GM21619 (cell line): ENCODE data around the gene ZNF697.
"Not testable (repeated sequence)": the region's sequence is repeated elsewhere in the genome, so short reads cannot be mapped to it uniquely, and the experiment has no call there.

Experiments used
- ATAC-seq: cut with Tn5 transposase; IDR thresholded peaks from one replicate; pipeline ENCODE4 v1.9.1; 2021; ENCODE audit not compliant: unreplicated experiment

The ZNF697 gene

DNA sequence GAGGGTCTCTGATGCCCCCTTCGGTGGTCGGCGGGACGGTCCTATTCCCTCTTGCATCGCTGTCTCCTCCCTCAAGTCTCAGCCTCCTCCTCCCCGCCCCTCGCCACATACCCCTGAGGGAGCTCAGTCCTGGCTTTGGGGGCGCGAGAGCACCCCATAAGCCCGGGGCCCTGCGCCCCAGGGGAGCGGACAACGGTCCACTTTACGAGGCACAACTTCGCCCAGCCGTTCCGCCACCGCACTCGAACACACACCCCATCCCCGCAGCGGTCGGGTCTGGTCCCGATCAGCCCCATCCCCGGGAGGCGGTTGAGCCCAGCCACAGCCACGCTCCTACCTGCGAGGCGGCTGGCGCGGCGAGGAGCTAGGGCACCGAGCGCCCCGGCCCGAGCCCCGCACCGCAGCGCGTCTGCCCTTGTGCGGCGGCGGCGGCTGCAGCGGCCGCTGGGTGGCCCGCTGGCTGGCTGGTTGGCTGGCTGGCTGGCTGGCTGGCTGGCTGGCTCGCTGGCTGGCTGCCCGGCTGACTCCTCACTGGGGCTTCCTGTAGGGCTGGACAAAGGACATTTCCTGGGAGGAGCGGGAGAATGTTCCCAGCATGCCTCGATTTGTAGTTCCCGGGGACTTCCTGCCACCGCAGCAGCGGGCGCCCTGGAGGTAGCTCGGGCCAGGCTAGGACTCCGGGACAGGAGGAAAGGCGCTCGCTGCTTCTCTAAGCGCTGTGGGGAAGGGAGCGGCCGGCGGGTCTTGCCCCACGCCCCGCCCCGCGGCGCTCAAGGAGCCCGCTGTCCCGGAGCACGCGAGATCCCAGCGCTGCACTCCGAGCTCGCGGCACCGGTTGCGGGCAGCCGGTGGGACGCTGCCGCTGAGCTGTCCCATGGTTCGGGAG, at the start of gene ZNF697:
Gene ZNF697 (minus strand): TSS at position 533 of the 886 bp plus-strand sequence. CDS start 22,166 bp downstream, outside the sequence.
- peak; percentile 58 for ATAC-seq

DNA sequence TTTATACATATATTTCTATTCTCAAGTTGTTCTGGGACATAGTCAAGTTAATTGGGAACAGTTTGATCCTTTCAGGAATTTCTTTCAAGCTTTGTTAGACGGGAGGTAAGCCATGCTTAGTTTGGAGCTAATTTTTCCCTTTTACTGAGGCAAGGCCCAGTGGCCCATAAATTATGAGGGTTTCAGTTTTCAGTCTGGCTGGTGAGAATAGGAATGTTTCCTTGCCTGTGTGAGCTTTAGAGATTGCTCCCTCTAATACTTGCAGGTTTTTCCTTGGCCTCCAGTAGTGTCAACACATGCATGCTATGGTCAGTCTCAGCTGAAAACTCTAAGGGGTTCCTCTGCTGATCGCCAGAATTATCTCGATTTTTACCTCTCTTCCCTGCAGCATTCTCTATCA, 49.5 kb upstream of the ZNF697 start:
- no peak for ATAC-seq

DNA sequence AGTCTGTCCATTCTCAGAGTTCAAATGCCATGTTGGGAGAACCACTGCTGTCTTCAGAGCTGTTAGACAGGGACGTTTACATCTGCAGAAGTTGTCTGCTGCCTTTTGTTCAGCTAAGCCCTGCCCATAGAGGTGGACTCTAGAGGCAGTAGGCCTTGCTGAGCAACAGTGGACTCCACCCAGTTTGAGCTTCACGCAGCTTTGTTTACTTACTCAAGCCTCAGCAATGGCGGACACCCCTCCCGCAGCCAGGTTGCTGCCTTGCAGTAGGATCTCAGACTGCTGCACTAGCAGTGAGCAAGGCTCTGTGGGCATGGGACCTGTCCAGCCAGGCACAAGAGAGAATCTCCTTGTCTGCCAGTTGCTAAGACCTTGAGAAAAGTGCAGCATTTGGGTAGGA, 48.8 kb upstream of the ZNF697 start:
- ATAC-seq: not testable (repeated sequence)

DNA sequence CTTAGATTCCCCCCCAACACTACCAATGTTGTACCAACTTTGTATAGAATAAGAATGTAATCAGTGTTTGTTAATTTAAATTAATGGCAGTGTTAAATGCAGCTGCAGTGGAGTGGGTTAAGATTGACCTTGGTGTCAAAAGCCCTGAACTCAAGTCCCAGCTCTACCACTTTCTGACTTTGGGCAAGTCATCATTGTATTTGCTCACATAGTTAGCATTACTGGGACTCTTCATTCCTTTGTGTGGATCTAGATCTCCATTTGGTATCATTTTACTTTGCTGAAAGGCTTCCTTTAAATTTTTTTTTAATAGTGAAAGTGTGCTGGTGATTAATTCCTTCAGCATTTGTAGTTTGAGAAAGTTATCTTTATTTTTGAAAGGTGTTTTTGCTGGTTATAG, 41.4 kb upstream of the ZNF697 start:
- no peak for ATAC-seq

DNA sequence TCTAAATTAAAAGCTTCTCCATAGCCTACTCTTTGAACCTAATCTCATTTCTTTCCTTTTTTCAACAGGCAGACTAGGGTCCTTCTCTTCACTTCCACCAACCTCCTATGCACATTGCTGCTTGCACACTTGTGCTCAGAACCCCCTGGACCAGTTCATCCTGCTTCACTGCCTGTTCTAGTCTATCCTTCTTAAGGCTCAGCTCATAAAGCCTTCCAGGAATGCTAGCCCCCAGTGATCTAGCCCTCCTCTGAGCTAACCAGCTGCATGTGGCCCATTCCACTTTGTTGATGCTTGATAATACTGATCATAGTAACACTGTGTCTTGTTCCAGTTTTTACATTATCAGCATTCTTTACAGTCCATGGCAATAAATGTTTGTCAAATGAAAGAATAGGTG, 40.7 kb upstream of the ZNF697 start:
- ATAC-seq: no peak

DNA sequence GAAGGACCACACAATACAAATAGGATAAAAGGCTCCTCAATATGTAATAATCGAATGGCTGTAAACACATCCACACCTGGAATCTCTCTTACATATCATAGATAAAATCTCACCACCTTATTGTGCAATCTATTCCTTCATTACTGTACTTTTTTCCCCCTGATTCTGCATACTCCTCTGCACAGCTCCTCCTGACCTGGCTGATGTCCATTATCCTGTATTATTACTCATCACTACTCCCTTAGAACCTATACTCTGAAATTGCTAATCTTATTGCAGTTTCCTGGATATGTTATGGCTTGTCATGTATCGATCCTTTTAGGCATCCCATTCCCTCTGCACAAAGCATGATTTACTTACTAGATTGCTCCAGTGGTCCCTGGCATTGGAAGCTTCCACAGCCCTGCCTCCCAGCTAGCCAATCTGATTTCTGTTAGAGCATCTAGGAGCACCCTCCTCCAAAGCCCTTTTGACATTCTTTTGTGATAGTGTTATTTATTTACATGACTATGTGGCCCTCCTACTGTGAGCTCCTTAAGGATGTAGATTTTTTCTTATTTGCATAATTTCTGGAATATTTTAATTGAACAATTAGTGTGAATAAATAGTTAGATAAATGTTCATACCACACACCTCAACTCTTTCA, 39.5 kb upstream of the ZNF697 start:
- no peak for ATAC-seq

DNA sequence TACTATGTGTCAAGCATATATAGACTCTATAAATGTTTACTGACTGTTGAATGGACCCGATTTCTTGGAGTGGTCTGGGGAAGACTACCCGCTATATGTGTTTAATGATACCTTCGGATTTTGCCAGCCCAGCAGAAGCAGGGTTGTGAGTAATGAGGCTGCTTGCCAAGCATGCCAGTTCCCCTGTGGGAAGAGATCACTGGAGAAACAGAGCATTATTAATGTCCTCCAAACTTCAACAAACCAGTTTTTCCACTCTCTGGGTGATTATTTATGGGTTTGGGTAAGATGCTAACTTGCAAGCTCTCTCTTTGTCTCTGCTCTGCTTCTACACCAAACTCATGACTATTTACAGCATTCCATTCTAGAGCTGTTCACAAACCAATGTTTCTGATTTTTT, 38.6 kb upstream of the ZNF697 start:
- ATAC-seq: no peak

DNA sequence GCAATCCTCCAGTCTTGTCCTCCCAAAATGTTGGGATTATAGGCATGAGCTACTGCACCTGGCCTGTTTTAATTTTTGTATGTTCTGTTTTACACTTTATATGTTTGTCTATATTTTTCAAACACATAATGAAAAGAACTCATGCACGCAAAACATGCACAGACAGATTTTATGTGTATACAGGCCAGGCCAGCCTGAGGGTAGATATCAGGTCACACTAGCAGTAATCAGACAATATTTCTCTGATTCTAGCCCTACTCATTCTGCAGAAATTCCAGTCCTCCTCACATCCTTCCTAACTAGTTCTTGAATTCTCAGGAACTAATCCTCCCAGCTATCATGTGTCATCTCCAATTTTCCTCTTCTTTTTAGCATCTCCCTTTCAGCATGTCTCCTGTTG, 35.8 kb upstream of the ZNF697 start:
- no peak for ATAC-seq

DNA sequence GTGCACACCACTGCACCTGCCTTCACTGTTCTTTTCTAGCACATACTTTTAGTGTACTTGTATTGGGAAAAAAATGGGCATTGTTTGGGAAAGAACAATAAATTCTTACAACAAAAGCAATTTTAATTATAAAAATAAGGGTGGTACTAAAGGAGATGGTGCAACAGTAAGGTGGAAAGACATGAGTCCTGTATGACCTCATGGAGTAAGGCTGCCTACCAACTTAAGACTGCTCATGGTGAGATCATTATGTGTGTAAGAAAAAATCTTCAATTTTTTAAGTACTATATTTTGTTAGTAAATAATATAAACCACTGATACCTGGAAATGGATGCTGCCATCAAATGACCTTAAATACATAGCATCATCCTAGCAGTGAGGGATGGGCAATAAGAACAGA, 34.1 kb upstream of the ZNF697 start:
- ATAC-seq: no peak

DNA sequence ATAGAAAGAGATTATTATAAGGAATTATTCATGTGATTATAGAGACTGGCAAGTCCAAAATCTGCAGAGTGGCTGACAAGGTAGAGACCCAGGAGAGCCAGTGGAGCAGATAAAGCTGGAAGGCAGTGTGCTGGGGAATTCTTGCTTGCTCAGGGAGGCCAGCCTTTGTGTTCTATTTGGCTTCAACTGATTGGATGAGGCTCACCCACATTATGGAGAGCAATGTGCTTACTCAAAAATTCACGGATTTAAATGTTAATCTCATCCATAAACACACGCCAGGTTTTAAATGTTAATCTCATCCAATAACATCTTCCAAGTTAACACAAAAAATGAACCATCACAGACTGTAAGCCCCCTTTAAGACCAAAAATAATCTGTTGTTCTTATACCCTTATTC, 33.5 kb upstream of the ZNF697 start:
- no peak for ATAC-seq

DNA sequence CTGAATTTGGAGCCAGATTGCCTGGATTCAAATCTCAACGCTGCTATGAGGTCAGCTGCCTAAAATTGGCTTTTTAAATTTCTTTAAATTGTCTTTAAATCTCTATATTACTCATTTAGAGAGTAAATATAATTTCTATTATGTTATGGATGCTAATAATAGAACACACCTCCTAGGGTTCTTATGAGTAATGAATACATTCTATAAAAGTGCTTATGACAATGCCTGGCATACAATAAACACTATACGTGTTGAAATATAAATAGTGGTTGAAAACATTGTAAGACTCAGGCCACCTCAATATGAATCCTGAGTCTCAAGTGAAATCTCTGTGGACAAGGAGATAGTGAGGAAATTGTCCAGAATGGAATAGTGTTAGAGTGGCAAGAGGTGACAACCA, 32.7 kb upstream of the ZNF697 start:
- no peak for ATAC-seq

DNA sequence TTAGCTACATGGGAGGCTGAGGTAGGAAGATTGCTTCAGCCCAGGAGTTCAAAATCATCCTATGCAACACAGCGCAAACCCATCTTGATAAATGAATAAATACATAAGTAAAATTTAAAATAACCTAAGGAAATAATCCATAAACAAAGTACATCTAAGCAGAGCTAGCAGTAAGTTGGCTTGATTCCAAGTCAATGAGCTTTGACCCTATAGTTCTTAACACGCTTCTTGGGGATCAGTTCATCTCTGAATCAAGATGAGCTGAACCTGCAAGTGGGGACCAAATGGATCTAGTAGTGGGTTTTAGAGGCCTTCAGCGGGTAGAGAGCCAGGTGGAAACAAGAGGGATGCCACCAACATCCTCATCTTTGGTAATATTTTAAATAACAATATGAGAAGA, 32.1 kb upstream of the ZNF697 start:
- ATAC-seq: no peak

DNA sequence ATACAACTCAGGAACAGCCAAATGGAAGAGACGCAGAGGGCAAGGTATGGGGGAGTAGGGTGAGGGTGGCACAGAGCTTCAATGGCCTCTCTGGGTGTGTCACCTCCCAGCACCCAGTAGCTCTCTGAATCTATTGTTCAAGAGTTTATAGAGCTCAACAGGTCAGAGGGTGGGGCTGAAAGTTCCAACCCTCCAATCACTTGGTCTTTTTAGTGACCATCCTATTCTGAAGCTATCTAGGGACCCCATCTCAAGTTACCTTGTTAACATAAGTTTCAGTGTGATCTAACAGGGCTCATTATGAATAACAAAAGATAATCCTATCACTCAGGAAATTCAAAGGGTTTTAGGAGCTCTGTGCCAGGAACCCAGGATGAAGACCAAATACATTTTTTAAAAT, 31.2 kb upstream of the ZNF697 start:
- no peak for ATAC-seq

DNA sequence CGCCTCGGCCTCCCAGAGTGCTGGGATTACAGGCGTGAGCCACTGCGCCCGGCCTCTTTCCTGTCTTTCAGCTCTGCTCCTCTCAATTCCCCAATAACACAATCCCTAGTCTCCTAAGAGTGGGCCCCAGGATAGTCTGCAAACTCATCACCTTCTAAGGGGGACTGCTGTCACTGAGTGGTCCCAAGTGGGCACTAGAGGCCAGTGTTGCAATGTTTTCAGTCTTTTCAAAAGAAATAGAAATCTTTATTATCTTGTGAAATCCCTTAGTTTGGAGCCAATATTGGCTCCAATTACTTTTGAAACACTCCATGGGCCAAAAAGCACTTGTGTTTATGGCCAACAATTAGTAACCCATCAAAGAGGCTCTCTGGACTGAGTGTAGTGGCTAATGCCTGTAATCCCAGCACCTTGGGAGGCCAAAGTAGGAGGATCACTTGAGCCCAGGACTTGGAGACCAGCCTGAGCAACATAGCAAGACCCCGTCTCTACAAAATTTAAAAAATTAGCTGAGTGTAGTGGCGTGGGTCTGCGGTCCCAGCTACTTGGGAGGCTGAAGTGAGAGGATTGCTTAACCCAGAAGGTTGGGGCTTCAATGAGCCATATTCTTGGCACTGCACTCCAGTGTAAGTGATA, 28.6 kb upstream of the ZNF697 start:
- ATAC-seq: no peak

DNA sequence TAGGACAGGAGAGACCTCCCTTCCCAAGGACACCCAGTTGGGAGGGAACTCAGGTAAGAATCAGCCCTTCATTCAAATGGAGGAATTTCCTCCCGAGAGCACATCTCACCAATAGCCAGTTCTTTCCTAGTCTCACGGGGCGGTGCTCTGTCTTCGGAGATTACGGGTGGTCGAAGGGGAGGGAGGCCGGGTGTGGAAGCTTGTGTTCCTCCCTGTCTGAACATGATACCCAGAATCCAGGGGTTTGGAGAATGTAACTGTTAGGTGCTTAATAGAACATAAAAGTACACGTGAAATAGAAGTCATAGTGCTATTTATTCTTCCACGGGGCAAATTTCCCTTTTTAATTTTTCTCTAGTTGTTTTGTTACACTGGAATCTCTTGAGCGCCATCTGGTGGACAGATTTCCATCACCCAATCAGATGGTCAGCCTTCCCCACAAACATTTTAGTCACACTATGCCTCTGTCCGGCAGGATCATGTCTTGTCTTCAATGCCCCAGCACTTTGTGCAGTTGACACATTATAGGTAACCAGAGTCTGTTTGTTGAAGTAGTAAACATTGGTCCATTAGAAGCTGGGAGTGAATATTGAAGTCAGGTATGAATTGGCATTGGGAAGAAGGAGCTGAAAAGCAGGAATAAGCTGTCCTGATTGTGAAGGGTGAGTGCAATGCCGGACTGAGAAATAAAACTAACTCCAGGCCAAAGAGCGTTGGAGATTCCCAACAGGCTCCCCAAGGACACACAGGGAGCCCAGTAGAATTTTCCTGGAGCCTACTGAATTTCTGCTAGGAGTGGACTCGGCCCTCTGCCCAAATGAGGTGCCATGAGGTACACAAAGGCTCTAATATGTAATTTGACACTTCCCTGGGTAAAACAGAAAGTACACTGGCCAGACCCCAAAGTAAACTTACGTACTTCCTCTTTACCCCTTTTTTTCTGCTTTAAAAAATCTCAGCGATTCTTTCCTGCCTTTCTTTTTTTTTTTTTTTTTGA, 27.6 kb upstream of the ZNF697 start:
- ATAC-seq: peak; percentile 65

DNA sequence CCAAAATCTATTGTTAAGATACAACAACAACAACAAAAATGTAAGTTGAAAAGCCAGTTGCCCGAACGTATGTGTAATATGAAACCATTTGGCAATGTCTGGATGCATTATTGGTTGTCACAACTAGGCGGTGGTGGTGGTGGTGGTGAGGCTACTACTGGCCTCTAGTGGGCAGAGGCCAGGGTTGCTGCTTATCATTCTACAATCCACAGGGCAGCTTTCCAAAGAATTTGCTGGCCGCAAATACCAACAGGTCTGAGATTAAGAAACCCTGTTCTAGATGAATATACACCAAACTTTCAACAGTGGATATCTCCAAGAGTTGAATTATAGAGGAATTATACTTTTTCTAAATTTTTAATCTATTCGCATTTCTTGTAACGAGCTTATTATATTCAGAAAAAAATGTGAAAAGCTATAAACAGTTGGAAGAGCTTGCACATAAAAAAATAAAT, 26.8 kb upstream of the ZNF697 start:
- ATAC-seq: peak; percentile 64

DNA sequence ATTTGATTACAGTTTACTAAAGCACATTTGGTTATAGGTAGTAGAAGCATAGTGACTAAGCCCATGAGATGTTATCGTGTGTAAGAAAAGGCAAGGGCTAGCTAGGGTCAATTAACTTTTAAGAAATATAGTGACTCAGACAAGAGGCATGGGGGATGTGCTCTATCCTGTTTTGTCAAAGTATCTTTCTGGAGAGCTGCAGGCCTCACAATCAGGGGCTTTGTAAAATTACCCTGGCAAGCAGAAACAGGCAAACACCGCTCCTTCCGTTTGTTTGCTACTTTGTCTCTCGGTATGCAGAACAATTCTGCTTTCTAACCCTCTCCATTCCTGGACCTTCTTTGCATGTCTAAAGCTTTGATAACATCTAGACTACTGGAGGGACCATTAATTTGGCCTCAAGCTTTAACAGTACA, 26.1 kb upstream of the ZNF697 start:
- no peak for ATAC-seq

DNA sequence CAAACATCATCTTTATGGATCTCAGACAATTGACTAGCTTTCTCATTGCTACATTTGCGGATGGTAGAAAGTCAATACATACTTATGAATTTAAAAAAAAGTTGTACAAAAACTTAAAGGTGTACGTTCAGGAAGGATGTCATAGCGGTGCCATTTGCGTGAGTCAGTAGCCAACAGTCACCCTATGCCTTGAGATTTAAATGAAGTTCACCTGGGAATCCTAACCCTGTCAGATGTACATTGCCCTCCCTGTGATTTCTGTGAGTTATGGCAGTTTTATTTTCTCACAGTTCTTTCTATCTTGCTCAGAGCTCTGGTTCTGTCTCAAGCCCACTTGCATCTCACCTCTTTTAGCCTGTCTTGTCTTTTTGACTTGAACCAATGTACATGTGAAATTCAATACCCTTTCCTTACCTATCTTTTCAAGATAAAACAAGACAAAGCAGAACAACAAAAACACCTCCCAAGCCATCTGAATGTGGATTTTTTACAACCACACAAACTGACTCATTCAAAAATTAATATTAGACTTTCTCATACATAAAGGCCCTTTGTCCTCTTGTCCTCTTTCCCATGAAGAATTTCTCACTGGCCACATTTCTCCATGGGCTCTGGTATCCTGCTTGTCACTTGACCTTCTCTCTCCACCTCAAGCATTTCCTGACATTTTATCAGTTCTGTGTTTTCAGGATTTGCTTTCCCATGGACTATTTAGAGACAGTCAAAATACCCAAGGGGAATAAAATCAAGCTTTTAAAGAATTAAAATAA, 25.3 kb upstream of the ZNF697 start:
- no peak for ATAC-seq

DNA sequence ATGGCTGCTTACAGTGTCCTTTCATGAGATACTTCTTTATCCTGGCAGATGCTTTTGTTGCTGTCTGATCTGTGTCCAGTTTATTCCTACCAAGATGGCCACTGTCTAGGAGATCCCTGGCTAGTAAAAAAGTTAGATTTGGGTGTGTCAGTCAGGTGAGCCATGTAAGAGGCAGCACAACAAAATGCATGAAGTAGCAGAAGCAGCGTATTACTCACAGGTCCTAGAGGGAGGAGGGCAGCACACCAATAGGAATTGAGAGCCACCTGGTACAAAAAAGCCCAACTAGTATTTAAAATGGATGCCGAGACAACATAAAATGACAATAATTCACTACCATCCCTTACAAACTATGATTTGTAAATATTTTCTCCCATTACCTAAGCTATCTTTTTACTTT, 22.8 kb upstream of the ZNF697 start:
- ATAC-seq: no peak

DNA sequence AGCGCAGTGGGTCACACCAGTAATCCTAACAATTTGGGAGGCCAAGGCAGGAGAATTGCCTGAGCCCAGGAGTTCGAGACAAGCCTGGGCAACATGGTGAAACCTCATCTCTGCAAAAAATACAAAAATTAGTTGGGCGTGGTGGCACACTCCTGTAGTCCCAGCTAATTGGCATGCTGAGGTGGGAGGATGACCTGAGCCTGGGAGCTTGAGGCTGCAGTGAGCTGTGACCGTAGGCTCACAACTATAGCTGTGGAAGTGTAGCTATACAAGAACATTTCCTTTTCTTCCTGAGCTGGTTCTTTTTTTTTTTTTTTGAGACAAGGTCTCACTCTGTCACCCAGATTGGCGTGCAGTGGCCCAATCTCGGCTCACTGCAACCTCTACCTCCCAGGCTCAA, 19.1 kb upstream of the ZNF697 start:
- no peak for ATAC-seq
